NT2/D1 (cell line): ENCODE results near the gene NCAPG2.

Experiments
- DNase-seq: peaks from one replicate; pipeline ENCODE4 v3.0.0-alpha.2; 2011; ENCODE audit warnings: low read depth, low spot score
- H3K27me3 ChIP-seq: 2 replicates; pipeline ENCODE4 v1.6.0; 2011; ENCODE audit warnings: mild to moderate bottlenecking; ENCODE audit not compliant: insufficient read length, insufficient read depth
- H3K36me3 ChIP-seq: 2 replicates; pipeline ENCODE4 v1.6.1; 2011; ENCODE audit warnings: mild to moderate bottlenecking, low read length, mixed read lengths; ENCODE audit not compliant: insufficient read depth, insufficient read length
- H3K4me1 ChIP-seq: 2 replicates; pipeline ENCODE4 v1.5.1; 2011; ENCODE audit not compliant: insufficient read depth, insufficient read length
- H3K4me3 ChIP-seq: 2 replicates; pipeline ENCODE4 v1.5.1; 2011; ENCODE audit warnings: low read depth; ENCODE audit not compliant: insufficient read length
- H3K9ac ChIP-seq: 2 replicates; pipeline ENCODE4 v1.6.0; 2011; ENCODE audit warnings: low read depth; ENCODE audit not compliant: insufficient read length
- H3K9me3 ChIP-seq: 2 replicates; pipeline ENCODE4 v1.5.1; 2011; ENCODE audit warnings: mild to moderate bottlenecking, low read length; ENCODE audit not compliant: insufficient read depth
- SUZ12 ChIP-seq: IDR thresholded peaks from 2 replicates; pipeline ENCODE4 v1.6.1; 2011; ENCODE audit not compliant: insufficient read length, insufficient read depth; ENCODE audit errors: extremely low read depth
- YY1 ChIP-seq: IDR thresholded peaks from 2 replicates; pipeline ENCODE4 v1.6.1; 2011; ENCODE audit not compliant: insufficient read length, insufficient read depth
- ZNF274 ChIP-seq: IDR thresholded peaks from 2 replicates; pipeline ENCODE4 v1.6.1; 2011; ENCODE audit warnings: mild to moderate bottlenecking, low read depth, low read length

The NCAPG2 gene

DNA sequence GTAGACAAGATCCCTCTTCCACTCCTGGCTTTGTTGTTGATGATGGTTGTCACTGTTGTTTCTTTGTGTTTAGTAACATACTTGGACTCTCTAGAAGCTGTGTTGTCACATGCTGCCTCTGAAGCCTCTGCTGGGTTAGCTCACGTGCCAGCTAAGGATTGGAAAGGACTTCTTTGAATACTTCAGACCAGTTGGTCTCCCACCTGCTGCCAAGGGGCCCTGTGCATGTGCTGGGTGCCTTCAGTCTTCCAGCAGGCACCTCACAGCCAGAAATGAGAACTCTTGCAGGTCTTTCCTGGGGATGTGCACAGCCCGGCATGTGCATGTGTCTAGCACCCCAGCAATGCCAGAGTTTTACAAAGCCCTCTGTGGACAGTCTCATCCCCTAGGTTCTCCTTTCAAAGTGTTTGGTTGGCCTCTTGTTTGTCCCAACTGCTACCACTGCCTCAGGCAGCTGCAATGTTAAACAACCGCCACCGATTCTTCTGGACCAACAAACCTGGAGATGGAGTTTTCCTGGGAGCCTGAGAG, 21.7 kb upstream of the NCAPG2 start:
- Histone ChIP-seq H3K36me3 (peaks cover 5% of the 10 kb centered on the region), H3K27me3 (no peaks in the 10 kb centered on the region), H3K4me3 (no peak overlapping the region), H3K4me1 (no peaks in the 10 kb centered on the region), H3K9me3 (no peaks in the 10 kb centered on the region), H3K9ac (no peak overlapping the region)
- no peak for DNase-seq
- TF ChIP-seq SUZ12, result no peak
- no peak for TF ChIP-seq YY1
- TF ChIP-seq ZNF274, result no peak

DNA sequence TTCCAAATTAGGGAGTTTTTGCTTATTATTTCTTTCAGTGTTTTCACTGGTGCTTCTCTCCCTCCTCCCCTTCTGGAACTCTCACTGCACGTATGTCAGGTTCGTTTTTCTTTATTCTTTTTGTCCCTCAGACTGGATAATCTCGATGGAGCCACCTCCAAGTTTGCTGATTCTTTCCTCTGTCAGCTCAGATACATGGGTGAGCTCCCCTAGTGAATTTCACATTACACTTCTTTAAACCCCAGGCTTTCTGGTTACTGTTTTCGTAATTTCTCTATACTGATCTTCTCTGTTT, 20.8 kb upstream of the NCAPG2 start:
- no peaks in the 10 kb centered on the region for H3K4me1 ChIP-seq

DNA sequence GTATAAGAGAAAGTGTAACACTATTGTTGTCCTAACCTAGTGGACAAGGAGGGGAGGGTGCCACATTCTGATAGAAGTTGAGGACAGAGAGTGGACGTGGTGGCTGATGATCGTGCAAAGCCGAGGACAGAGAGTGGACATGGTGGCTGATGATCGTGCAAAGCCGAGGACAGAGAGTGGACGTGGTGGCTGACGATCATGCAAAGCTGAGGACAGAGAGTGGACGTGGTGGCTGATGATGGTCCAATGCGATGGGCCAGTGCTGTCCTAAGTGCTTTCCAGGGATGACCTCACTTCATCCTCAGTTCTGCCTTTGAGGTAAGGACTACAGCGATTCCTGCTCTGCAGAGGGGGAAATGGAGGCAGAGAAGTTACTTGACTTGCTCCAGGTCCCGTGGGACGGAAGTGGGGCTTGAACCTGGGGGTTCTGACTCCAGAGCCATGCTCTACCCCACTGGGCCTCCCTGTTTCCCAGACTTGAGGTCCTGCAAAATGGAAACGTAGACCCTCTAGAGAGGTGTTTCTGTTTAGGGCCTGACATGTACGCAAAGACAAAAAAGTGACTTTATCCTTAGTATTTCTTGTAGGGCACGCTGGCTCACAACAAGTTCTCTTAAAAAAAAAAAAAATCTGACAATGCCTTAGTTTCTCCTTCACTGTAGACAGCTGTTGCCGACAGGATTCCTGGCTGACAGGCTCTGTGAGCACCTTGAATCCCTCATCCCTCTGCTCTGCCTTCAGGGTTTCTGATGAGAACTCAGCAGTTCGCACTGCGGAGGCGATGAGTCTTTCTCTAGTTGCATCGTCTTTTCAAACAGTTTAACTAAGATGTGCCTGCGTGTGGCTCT, 20.3 kb upstream of the NCAPG2 start:
- H3K4me1 ChIP-seq, result no peaks in the 10 kb centered on the region
- peaks cover under 1% of the 10 kb centered on the region for H3K36me3 ChIP-seq
- H3K9ac ChIP-seq, result no peak overlapping the region
- H3K9me3 ChIP-seq, result no peaks in the 10 kb centered on the region
- no peak for TF ChIP-seq ZNF274
- no peak for TF ChIP-seq SUZ12
- TF ChIP-seq YY1, result no peak
- no peak overlapping the region for H3K4me3 ChIP-seq
- no peaks in the 10 kb centered on the region for H3K27me3 ChIP-seq
- no peak for DNase-seq

More for the DNA sequence above, 20.8 kb upstream of the NCAPG2 start:
- Histone ChIP-seq H3K9ac (no peak overlapping the region), H3K9me3 (no peaks in the 10 kb centered on the region), H3K27me3 (no peaks in the 10 kb centered on the region), H3K4me3 (no peak overlapping the region), H3K36me3 (peaks cover 5% of the 10 kb centered on the region)
- DNase-seq, result no peak
- TF ChIP-seq SUZ12, result no peak
- no peak for TF ChIP-seq YY1

DNA sequence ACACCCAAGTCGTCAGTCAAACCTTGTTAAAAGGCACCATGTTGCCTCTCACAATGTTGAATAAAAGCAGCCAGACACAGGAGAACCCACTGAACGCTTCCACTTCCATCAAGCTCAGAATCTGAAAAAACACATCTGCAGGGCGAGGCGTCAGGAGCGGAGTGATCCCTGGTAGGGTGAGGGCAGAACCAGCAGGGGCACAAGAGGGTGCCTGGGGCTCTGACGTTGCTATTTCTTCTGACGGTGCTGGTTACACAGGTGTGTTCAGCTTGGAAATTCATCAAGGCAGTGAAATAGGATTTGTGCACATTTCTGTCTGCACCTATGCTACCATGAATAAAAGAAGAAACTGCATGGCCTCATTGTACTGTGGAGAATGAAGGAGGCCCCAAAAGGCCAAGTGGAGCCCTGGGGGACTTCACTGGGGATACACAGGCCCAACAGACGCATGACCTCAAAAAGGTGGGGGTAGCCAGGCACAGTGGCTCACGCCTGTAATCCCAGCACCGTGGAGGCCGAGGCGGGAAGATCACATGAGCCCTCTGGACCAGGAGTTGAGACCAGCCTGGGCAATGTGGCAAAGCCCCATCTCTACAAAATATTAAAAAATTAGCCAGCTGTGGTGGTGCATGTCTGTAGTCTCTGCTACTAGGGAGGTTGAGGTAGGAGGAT, 19.2 kb upstream of the NCAPG2 start:
- no peaks in the 10 kb centered on the region for H3K36me3 ChIP-seq
- TF ChIP-seq ZNF274 (no peak), YY1 (no peak), SUZ12 (no peak)
- no peaks in the 10 kb centered on the region for H3K9me3 ChIP-seq
- H3K4me1 ChIP-seq, result no peaks in the 10 kb centered on the region
- peaks cover 8% of the 10 kb centered on the region for H3K27me3 ChIP-seq
- DNase-seq, result no peak
- H3K4me3 ChIP-seq, result no peak overlapping the region
- H3K9ac ChIP-seq, result no peak overlapping the region

DNA sequence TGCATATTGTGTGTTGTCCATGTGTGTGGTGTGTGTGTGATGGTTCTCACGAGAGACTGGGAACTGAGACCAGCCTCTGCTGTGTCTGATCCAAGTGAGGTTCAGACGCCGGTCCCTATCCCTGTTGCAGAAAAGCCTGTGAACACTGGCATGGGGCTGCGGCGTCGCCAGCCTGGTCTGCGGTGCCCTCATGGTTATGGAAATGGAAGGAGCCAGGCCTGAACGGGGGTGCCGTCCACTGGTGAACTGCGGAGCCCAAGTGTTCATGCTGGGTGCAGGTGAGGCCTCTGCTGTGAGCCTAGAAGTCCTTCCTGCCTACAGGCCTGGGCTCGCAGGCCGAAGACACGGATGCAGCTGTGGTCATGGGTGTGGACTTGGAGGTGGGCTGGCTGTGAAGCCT, 18.7 kb upstream of the NCAPG2 start:
- Histone ChIP-seq H3K4me3 (no peak overlapping the region), H3K9me3 (no peaks in the 10 kb centered on the region), H3K36me3 (no peaks in the 10 kb centered on the region), H3K27me3 (peaks cover 14% of the 10 kb centered on the region), H3K4me1 (no peaks in the 10 kb centered on the region), H3K9ac (no peak overlapping the region)
- DNase-seq, result no peak
- no peak for TF ChIP-seq YY1
- no peak for TF ChIP-seq SUZ12
- TF ChIP-seq ZNF274, result no peak

DNA sequence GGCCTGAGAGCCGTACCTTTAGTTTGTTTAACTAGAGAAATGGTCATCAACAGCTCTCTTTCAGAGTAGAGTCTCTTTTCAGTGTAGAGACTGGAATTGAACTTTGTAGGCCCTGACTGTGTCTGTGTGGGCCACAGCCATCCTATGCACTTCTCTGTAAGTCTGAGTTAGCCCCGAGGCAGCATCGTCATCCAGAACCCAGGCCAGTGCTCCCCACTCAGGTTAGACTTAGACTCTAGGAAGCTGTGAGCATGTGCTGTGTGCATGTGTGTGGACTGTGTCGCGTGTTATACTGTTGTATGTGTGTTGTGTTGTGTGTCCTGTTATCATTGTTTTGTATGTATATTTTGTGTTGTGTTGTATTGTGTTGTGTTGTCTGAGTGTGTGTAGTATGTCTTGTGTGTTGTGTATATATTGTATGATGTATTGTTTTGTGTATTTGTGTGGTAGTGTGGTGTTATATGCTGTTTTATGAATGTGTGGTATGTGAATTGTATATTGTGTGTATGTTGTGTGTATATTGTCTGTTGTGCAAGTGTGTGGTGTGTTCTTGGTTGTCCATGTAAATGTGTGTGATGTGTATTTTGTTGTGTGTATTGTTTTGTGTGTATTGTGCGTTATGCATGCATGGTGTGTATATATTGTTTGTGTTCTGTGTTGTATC, 18.1 kb upstream of the NCAPG2 start:
- no peaks in the 10 kb centered on the region for H3K36me3 ChIP-seq
- no peaks in the 10 kb centered on the region for H3K9me3 ChIP-seq
- TF ChIP-seq YY1 (no peak), ZNF274 (no peak), SUZ12 (no peak)
- DNase-seq, result no peak
- H3K9ac ChIP-seq, result no peak overlapping the region
- H3K4me3 ChIP-seq, result no peak overlapping the region
- H3K27me3 ChIP-seq, result peaks cover 20% of the 10 kb centered on the region
- H3K4me1 ChIP-seq, result no peaks in the 10 kb centered on the region

DNA sequence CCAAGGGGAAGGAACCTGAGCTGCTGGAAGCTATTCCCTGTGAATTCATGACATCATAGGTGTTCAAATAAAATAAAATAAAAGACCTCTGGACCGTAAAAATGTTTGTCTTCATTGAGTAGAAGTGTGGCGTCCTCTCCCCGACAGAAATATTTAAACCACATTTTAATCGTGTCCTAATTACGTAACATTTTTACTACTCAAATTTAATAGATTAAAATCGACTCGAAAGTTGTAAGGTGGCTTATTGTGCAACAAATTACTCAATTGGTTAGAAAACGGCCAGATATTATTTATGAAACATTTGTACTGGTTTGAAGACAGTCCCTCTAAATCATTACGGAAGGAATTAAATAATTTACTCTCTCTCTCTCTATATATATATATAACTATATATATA, 15.5 kb upstream of the NCAPG2 start:
- H3K9me3 ChIP-seq, result no peaks in the 10 kb centered on the region
- no peak overlapping the region for H3K9ac ChIP-seq
- peaks cover 39% of the 10 kb centered on the region for H3K27me3 ChIP-seq
- no peaks in the 10 kb centered on the region for H3K4me1 ChIP-seq
- DNase-seq, result no peak
- no peak overlapping the region for H3K4me3 ChIP-seq
- no peaks in the 10 kb centered on the region for H3K36me3 ChIP-seq
- TF ChIP-seq YY1 (no peak), SUZ12 (no peak), ZNF274 (no peak)
